Activated CD8-positive, alpha-beta memory T cell treated with anti-CD3 and anti-CD28 coated beads, Interleukin-2, amount 10 ng/mL, durations not matched to agents 7 days and 5 days (primary cell): Measurements from ENCODE around the gene SEC23A. TPM values are rescaled to one million over a fixed set of nuclear protein-coding genes. Genes with fewer than 3 reads are reported as not detected.
"Not testable (repeated sequence)": the region's sequence is repeated elsewhere in the genome, so short reads cannot be mapped to it uniquely, and the experiment has no call there.

Experiments used
- ATAC-seq: fragments of 150-1000 bp; cut with Tn5 transposase; one replicate; pipeline ENCODE4 v1.10.0; 2021; ENCODE audit warnings: moderate library complexity
- CTCF ChIA-PET: fragments of 350-600 bp; sonication (Branson Sonifier 250); formaldehyde crosslinking; loops from one replicate; lab custom pipeline; 2021; ENCODE audit warnings: antibody characterized with exemption; lab: Charles Lee
- DNase-seq: peaks from one replicate; pipeline ENCODE4 v3.0.0-alpha.2; 2020
- H3K27ac Mint-ChIP-seq: one replicate; pipeline ENCODE4 v1.8.0; 2021; ENCODE audit warnings: mild to moderate bottlenecking, mixed read lengths
- H3K27me3 Mint-ChIP-seq: one replicate; pipeline ENCODE4 v1.8.0; 2021; ENCODE audit warnings: mixed read lengths
- H3K36me3 Mint-ChIP-seq: one replicate; pipeline ENCODE4 v1.8.0; 2021; ENCODE audit warnings: mild to moderate bottlenecking, mixed read lengths
- H3K4me1 Mint-ChIP-seq: one replicate; pipeline ENCODE4 v1.8.0; 2021; ENCODE audit warnings: mixed read lengths
- H3K4me3 Mint-ChIP-seq: one replicate; pipeline ENCODE4 v1.8.0; 2021; ENCODE audit warnings: mild to moderate bottlenecking, moderate library complexity, mixed read lengths
- H3K9me3 Mint-ChIP-seq: one replicate; pipeline ENCODE4 v1.8.0; 2022; ENCODE audit warnings: low read depth, mixed read lengths
- total RNA-seq, 2 experiments: library from RNA; stranded (reverse); gene quantifications; one replicate each; pipeline ENCODE4 v1.2.3, GENCODE V29; 2021

SEC23A gene
- 10 to 100 TPM; 43.7 to 54.3 TPM for total RNA-seq

DNA sequence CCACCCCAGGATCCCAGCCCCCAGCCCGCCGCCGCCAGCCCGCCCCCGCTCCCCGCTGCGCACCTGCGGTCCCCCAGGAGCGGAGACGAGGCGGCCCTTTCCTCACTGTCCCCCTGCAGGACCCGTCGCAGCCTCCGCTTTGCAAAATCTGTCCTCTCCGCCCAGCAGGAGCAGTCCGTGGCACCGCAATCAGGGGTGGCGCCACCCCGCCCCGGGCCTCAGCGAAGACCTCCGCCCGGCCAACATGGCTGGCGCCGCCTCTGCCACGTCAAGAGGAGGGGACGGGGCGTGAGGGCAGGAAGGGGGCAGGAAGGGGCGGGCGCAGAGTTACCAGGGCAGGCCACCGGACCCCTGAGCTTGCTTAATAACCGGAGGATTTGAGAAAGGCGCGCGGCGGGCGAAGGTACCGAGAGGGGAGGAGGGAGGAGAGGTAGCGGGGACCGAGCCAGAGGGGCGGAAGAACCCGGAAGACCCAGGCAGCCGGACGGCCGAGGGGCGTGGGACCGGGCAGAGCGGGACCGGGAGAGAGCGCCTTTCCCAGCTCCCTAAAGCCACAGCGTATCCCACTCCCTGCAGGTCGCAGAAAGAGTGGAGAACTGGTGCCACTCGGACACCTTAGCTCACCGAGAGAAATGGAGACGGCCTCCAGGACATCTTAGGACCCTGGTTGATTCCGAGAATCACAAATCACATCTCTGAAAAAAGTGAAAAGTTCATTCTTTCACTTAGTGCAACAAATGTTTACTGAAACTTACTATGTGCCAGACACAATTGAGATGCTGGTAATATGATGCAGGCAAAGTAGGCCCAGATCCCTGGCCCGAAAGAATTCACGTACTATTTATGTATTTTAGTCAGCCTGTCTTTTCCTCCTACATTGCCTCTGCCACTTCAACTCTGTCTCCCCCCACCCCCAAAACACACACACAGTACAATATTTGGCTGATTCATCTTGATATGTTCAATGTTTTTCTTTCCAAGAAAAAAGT lies at the start of gene SEC23A:
Gene SEC23A, minus strand, starts transcription at position 267 of the 989 bp plus-strand sequence. CDS start 7,117 bp downstream, outside the sequence.
- no peaks in the 10 kb centered on the region for H3K9me3 Mint-ChIP-seq
- peak within 1 kb of the TSS; percentile 94 for H3K4me3 Mint-ChIP-seq
- peaks cover 47% of the 10 kb centered on the region for H3K4me1 Mint-ChIP-seq
- ATAC-seq = peak; percentile 97
- peak; percentile 91 for DNase-seq
- no peaks in the 10 kb centered on the region for H3K27me3 Mint-ChIP-seq
- CTCF ChIA-PET = interaction anchor here (1.5 to 3.3 kb wide), 6 partner anchors 11 to 331 kb away, joined by 4 to 10 read pairs (median 6); partner anchors contain the start of genes GEMIN2 and TRAPPC6B
- peak within 1 kb of the TSS; percentile 91 for H3K27ac Mint-ChIP-seq
- H3K36me3 Mint-ChIP-seq = peaks cover 6% of the 10 kb centered on the region

GRCh38 chr14:39145266-39145966 lies 42.4 kb upstream of the SEC23A start:
- Mint-ChIP-seq H3K27me3 (no peaks in the 10 kb centered on the region), H3K4me1 (no peaks in the 10 kb centered on the region), H3K36me3 (peaks cover 47% of the 10 kb centered on the region), H3K9me3 (peaks cover 2% of the 10 kb centered on the region), H3K4me3 (no peak overlapping the region), H3K27ac (no peak overlapping the region)
- no peak for DNase-seq
- no peak for ATAC-seq
- CTCF ChIA-PET = no interaction called here

DNA sequence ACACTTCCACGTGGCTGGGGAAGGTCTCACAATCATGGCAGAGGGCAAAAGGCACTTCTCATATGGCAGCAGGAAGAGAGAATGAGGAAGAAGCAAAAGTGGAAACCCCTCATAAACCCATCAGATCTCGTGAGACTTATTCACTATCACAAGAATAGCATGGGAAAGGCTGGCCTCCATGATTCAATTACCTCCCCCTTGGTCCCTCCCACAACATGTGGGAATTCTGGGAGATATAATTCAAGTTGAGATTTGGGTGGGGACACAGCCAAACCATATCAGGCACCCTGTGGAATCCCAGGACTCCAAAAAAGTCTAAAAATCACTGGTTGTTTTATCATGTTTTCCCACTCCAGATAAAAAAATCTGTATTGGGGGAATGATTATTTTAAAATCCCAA lies 40.2 kb upstream of the SEC23A start:
- H3K4me1 Mint-ChIP-seq, DNase-seq, CTCF ChIA-PET, H3K4me3 Mint-ChIP-seq, H3K9me3 Mint-ChIP-seq, H3K27ac Mint-ChIP-seq, ATAC-seq, H3K27me3 Mint-ChIP-seq: not testable (repeated sequence)
- peaks cover 50% of the 10 kb centered on the region for H3K36me3 Mint-ChIP-seq

GRCh38 chr14:39141623-39142022 lies 38.6 kb upstream of the SEC23A start:
- DNase-seq = not testable (repeated sequence)
- peaks cover 44% of the 10 kb centered on the region for H3K36me3 Mint-ChIP-seq

GRCh38 chr14:39140170-39140569 lies 37.1 kb upstream of the SEC23A start:
- no peaks in the 10 kb centered on the region for H3K4me1 Mint-ChIP-seq
- H3K9me3 Mint-ChIP-seq = peaks cover 2% of the 10 kb centered on the region
- H3K27ac Mint-ChIP-seq = peak overlapping the region; percentile 3
- H3K36me3 Mint-ChIP-seq = peaks cover 48% of the 10 kb centered on the region
- CTCF ChIA-PET = interaction anchor here (1.0 kb wide), 1 partner anchor 273 kb away, joined by 3 read pairs; no protein-coding TSS in a partner anchor
- no peak overlapping the region for H3K4me3 Mint-ChIP-seq
- ATAC-seq (no peak), DNase-seq (no peak)
- no peaks in the 10 kb centered on the region for H3K27me3 Mint-ChIP-seq

More at GRCh38 chr14:39141623-39142022, 38.6 kb upstream of the SEC23A start:
- ATAC-seq, H3K4me3 Mint-ChIP-seq, H3K9me3 Mint-ChIP-seq, H3K27me3 Mint-ChIP-seq, H3K27ac Mint-ChIP-seq, CTCF ChIA-PET, H3K4me1 Mint-ChIP-seq: not testable (repeated sequence)

DNA sequence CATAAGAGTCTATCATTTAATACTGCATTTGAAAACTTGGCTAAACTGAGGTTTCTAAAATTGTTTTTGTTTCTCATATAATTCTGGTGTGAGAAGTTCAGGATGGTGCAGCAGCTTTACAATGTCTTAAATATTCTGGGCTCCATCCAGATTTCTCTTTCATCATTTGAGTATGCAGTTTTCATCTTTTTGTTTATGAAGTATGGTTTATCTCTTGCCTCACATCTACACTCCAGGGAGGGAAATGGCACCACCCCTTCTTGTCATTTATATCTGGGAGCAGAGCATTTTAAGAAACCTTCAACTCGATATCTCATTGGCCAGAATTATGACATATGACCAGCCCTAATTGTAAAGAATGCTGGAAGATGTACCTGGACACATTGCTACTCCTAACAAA lies 35.4 kb upstream of the SEC23A start:
- DNase-seq (no peak), ATAC-seq (no peak)
- Mint-ChIP-seq H3K4me1 (no peaks in the 10 kb centered on the region), H3K27ac (no peak overlapping the region), H3K27me3 (no peaks in the 10 kb centered on the region), H3K36me3 (peaks cover 58% of the 10 kb centered on the region), H3K4me3 (no peak overlapping the region), H3K9me3 (peaks cover 2% of the 10 kb centered on the region)
- CTCF ChIA-PET = no interaction called here

- H3K27ac Mint-ChIP-seq, DNase-seq, H3K27me3 Mint-ChIP-seq, ATAC-seq, H3K4me3 Mint-ChIP-seq, H3K4me1 Mint-ChIP-seq, H3K9me3 Mint-ChIP-seq: not testable (repeated sequence)
- CTCF ChIA-PET = interaction anchor here (0.6 to 1.5 kb wide), 2 partner anchors 52 to 289 kb away, joined by 3 read pairs; no protein-coding TSS in a partner anchor
- H3K36me3 Mint-ChIP-seq = peaks cover 55% of the 10 kb centered on the region
Observed at GRCh38 chr14:39137835-39138234, 34.8 kb upstream of the SEC23A start.

- CTCF ChIA-PET = interaction anchor here (1.3 to 1.4 kb wide), 2 partner anchors 9 to 245 kb away, joined by 3 to 5 read pairs; partner anchors contain the start of gene GEMIN2
- H3K9me3 Mint-ChIP-seq = no peaks in the 10 kb centered on the region
- H3K27ac Mint-ChIP-seq = no peak overlapping the region
- no peak for DNase-seq
- no peak overlapping the region for H3K4me3 Mint-ChIP-seq
- no peak for ATAC-seq
- H3K4me1 Mint-ChIP-seq = peaks cover 5% of the 10 kb centered on the region
- peaks cover 32% of the 10 kb centered on the region for H3K36me3 Mint-ChIP-seq
- no peaks in the 10 kb centered on the region for H3K27me3 Mint-ChIP-seq
Observed at GRCh38 chr14:39122330-39123138, 19.5 kb upstream of the SEC23A start.

DNA sequence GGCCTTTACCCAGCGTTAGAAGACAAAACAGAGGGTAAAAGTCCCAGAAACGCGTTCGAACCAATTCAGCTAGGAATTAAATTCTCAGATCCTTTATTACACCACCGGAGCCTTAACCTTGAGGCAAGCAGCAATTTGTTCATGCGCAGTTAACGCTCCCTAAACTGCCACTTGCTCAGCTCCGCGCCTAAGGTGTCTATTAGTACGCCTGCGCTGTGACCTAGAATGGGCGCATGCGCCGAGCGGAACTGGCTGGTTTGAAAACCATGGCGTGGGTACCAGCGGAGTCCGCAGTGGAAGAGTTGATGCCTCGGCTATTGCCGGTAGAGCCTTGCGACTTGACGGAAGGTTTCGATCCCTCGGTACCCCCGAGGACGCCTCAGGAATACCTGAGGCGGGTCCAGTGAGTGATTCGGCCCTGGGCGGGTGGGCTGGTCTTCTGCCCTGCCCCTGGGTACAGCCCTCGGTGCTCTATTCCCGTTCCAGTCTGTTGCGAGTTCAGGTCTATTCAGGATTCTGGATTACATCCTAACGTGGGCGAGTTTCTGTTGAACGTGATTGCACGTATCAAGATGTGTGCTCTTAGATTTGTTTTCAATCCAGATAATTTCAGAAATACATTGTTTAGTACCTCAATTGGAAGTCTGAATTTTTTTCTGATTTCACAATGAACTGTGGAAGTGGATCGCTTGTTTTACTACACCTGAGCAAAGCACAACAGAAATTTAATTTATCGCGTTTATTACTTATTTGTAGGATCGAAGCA lies 11.2 kb upstream of the SEC23A start, which contains the start of gene GEMIN2:
Gene GEMIN2, plus strand, starts transcription at position 251 of the 766 bp plus-strand sequence. Its CDS starts 16 bp downstream, at position 267.
- ATAC-seq (peak; percentile 99), DNase-seq (peak; percentile 97)
- Mint-ChIP-seq H3K27ac (peak within 1 kb of the TSS; percentile 98), H3K27me3 (no peaks in the 10 kb centered on the region), H3K9me3 (no peaks in the 10 kb centered on the region), H3K4me3 (peak within 1 kb of the TSS; percentile 98), H3K4me1 (peaks cover 35% of the 10 kb centered on the region), H3K36me3 (peaks cover 17% of the 10 kb centered on the region)
- CTCF ChIA-PET = interaction anchor here (1.0 to 2.2 kb wide), 6 partner anchors 9 to 312 kb away, joined by 4 to 10 read pairs (median 7); partner anchors contain the start of genes SEC23A and TRAPPC6B

DNA sequence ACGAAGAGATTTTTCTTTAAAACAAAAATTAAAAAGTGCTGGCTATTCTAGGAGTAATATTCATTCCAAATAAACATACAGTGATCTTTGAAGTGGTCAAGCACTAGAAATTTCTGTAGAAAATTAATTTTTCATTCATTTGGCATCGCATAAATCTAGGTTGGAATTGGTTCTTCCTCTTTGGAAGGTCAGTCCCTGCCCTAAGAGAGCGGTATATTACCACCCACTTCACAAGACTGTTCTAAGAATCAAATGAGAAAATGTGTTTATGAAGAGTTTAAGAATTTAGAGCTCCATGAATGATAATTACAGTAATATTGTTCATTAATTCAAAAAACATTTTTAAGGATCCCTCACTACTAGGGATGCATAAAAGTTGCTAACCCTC lies 10.6 kb upstream of the SEC23A start:
- H3K4me3 Mint-ChIP-seq = peak overlapping the region; percentile 98
- CTCF ChIA-PET = interaction anchor here (1.0 to 2.2 kb wide), 6 partner anchors 10 to 313 kb away, joined by 4 to 10 read pairs (median 7); partner anchors contain the start of genes SEC23A and TRAPPC6B

DNA sequence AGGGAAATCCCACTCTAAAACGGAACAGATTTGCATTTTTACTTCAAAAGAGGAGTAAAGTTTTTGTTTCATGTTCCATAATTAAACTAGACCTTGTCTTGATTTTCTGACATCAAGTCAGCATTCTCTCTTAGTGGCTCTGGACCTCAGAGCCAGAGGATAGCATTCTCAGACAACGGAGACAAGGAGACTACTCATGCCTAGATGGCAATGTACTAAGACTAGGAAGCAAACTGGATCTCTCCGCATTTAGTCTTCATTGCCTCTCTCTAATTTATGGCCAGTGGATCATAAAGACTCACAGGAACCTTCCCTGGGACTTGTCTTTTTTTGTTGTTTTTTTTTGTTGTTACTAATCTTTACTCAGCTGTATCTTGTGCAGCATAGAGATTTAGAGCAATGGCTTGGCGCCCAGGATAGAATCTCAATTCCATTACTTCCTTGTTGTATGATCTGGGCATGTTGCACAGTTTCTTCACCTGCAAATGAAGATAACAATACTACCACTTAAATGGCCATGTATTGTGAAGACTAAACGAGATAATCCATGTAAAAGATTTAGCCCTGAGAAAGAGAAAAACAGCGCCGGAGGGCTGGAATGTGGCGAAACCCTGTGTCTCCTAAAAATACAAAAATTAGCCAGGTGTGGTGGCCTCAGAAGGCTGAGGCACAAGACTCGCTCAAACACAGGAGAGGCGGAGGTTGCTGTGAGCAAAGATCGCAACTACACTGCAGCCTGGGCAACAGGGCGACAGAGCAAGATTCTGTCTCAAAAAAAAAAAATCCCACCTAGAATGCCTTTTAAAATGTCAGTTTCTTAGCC lies 7.1 kb upstream of the SEC23A start:
- no peak overlapping the region for H3K4me3 Mint-ChIP-seq
- CTCF ChIA-PET = interaction anchor here (1.4 kb wide), 1 partner anchor 317 kb away, joined by 4 read pairs; no protein-coding TSS in a partner anchor
- H3K36me3 Mint-ChIP-seq = no peaks in the 10 kb centered on the region
- ATAC-seq (no peak), DNase-seq (no peak)
- no peak overlapping the region for H3K27ac Mint-ChIP-seq
- peaks cover 28% of the 10 kb centered on the region for H3K4me1 Mint-ChIP-seq
- no peaks in the 10 kb centered on the region for H3K9me3 Mint-ChIP-seq
- H3K27me3 Mint-ChIP-seq = no peaks in the 10 kb centered on the region

More for the DNA sequence above, 10.6 kb upstream of the SEC23A start:
- no peak for DNase-seq
- Mint-ChIP-seq H3K9me3 (no peaks in the 10 kb centered on the region), H3K27me3 (no peaks in the 10 kb centered on the region), H3K4me1 (peaks cover 35% of the 10 kb centered on the region), H3K27ac (peak overlapping the region; percentile 98), H3K36me3 (peaks cover 15% of the 10 kb centered on the region)
- ATAC-seq = no peak
